GM18909 (cell line): ENCODE measurements around the gene SNX7.

ENCODE experiments used
- ATAC-seq: cut with Tn5 transposase; IDR thresholded peaks from one replicate; pipeline ENCODE4 v1.9.1; 2021; ENCODE audit warnings: mild to moderate bottlenecking; ENCODE audit not compliant: unreplicated experiment, poor library complexity

Gene SNX7

GRCh38 chr1:98696077-98696476, 34.6 kb downstream of the SNX7 start:
- no peak for ATAC-seq

- no peak for ATAC-seq
Observed at GRCh38 chr1:98697781-98698180, 36.3 kb downstream of the SNX7 start.

- no peak for ATAC-seq
Observed at GRCh38 chr1:98698625-98699024, 37.1 kb downstream of the SNX7 start.

- no peak for ATAC-seq
Observed at GRCh38 chr1:98700228-98700627, 38.7 kb downstream of the SNX7 start.

- no peak for ATAC-seq
Observed at GRCh38 chr1:98702976-98703375, 41.5 kb downstream of the SNX7 start.

GRCh38 chr1:98704474-98704873, 43.0 kb downstream of the SNX7 start:
- no peak for ATAC-seq

- no peak for ATAC-seq
Observed at GRCh38 chr1:98704971-98705370, 43.5 kb downstream of the SNX7 start.

GRCh38 chr1:98705591-98705990, 44.1 kb downstream of the SNX7 start:
- ATAC-seq = no peak

GRCh38 chr1:98706173-98706843, 44.8 kb downstream of the SNX7 start:
- no peak for ATAC-seq

- ATAC-seq = no peak
Observed at GRCh38 chr1:98707556-98707955, 46.0 kb downstream of the SNX7 start.

- no peak for ATAC-seq
Observed at GRCh38 chr1:98709906-98710305, 48.4 kb downstream of the SNX7 start.

GRCh38 chr1:98723574-98723973, 62.1 kb downstream of the SNX7 start:
- no peak for ATAC-seq

GRCh38 chr1:98732985-98733781, 71.7 kb downstream of the SNX7 start:
- ATAC-seq = no peak

- no peak for ATAC-seq
Observed at GRCh38 chr1:98733782-98734112, 72.2 kb downstream of the SNX7 start.

GRCh38 chr1:98735756-98736155, 74.2 kb downstream of the SNX7 start:
- ATAC-seq = no peak

GRCh38 chr1:98737835-98738234, 76.3 kb downstream of the SNX7 start:
- ATAC-seq = no peak

GRCh38 chr1:98739762-98740161, 78.2 kb downstream of the SNX7 start:
- ATAC-seq = no peak

- ATAC-seq = no peak
Observed at GRCh38 chr1:98741164-98741563, 79.6 kb downstream of the SNX7 start.

- peak; percentile 54 for ATAC-seq
Observed at GRCh38 chr1:98749152-98749756, 87.7 kb downstream of the SNX7 start.

GRCh38 chr1:98754176-98754575, 92.7 kb downstream of the SNX7 start:
- ATAC-seq = no peak

GRCh38 chr1:98761219-98761865, 99.8 kb downstream of the SNX7 start:
- no peak for ATAC-seq
